ENCODE data around the gene FHOD3.

DNA sequence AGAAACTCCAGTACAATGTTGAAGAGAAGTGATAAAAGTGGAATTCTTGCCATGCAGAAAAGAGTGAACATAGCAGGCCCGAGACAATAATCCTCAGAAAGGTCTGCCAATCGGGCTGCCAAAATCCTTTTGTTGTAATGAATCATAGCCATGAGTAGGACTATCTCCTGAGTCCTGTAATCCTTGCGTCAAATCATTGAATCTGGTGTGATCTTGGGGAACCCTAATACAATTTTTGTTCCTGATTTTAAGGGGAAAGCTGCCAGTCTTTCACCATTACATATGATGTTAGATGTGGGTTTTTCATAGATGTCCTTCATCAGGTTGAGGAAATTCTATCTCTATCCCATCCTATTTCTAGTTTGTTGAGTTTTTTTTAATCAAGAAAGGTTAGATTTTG, 529.0 kb downstream of the FHOD3 start:
- TF ChIP-seq POLR2AphosphoS5 (IDR thresholded peaks at IDR 0.05; ENCODE audit: low read depth, low read length) (no peak), TAF1 (IDR thresholded peaks at IDR 0.05; ENCODE audit: low read depth, low read length) (no peak), POLR2A (IDR thresholded peaks at IDR 0.05; ENCODE audit: low read depth, low read length) (no peak), PAX5 (IDR thresholded peaks at IDR 0.05; ENCODE audit: insufficient read depth, low read length, severe bottlenecking) (no peak), SPI1 (IDR thresholded peaks at IDR 0.05; ENCODE audit: low read depth, low read length) (no peak), POU2F2 (IDR thresholded peaks at IDR 0.05; ENCODE audit: low read depth, low read length) (no peak)

Data from GM12891 (cell line).